Measurements from ENCODE around the gene ZFAND3.

DNA sequence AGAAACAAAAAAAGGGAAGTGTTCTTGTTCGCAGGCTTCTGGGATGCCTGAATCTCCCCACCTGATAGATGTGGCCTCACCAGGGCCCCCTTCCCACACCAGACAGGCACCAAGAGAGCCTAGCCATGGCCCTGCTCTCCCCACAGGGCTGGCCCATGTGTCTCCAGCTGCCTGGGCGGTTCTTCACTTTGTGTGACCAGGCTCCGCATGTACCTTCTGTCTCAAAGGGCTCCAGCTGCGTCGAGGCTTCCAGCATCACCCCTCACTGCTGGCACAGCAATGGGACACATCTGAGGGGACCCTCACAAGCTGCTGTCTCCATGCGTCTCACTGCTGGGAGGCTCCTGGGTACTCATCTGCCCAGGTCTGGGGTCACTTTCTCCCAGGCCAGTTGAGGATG, 362.9 kb downstream of the ZFAND3 start:
- no peak for TF ChIP-seq TARDBP (IDR thresholded peaks at IDR 0.05)
- TF ChIP-seq FOXK2 (IDR thresholded peaks at IDR 0.05): no peak
- TF ChIP-seq BHLHE40 (IDR thresholded peaks at IDR 0.05; ENCODE audit: borderline replicate concordance): no peak
- TF ChIP-seq, protein P1, sequence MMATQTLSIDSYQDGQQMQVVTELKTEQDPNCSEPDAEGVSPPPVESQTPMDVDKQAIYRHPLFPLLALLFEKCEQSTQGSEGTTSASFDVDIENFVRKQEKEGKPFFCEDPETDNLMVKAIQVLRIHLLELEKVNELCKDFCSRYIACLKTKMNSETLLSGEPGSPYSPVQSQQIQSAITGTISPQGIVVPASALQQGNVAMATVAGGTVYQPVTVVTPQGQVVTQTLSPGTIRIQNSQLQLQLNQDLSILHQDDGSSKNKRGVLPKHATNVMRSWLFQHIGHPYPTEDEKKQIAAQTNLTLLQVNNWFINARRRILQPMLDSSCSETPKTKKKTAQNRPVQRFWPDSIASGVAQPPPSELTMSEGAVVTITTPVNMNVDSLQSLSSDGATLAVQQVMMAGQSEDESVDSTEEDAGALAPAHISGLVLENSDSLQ (IDR thresholded peaks at IDR 0.05): no peak
- no peak for TF ChIP-seq NFRKB (IDR thresholded peaks at IDR 0.05)
- no peak for TF ChIP-seq SP1 (IDR thresholded peaks at IDR 0.05)
- no peak for TF ChIP-seq L3MBTL2 (conservative IDR thresholded peaks at IDR 0.05)
- no peak for TF ChIP-seq ELF4 (IDR thresholded peaks at IDR 0.05)
- no peak for TF ChIP-seq ARNT (IDR thresholded peaks at IDR 0.05)
- TF ChIP-seq LEF1 (IDR thresholded peaks at IDR 0.05; ENCODE audit: borderline replicate concordance): no peak
- TF ChIP-seq FOXM1 (IDR thresholded peaks at IDR 0.05; ENCODE audit: borderline replicate concordance): no peak
- no peak for TF ChIP-seq CTBP1 (IDR thresholded peaks at IDR 0.05; ENCODE audit: borderline replicate concordance)
